ENCODE results near the gene SCOC.

- TF ChIP-seq REST (IDR thresholded peaks at IDR 0.05; ENCODE audit: borderline replicate concordance) (peak; percentile 42), CTCF (IDR thresholded peaks at IDR 0.05; ENCODE audit: poor library complexity, severe bottlenecking) (peak; percentile 27), POLR2AphosphoS5 (IDR thresholded peaks at IDR 0.05) (peak; percentile 91), MXI1 (conservative IDR thresholded peaks at IDR 0.05; ENCODE audit: poor library complexity, severe bottlenecking) (peak; percentile 70), RAD21 (conservative IDR thresholded peaks at IDR 0.05) (peak; percentile 26), SMC3 (conservative IDR thresholded peaks at IDR 0.05; ENCODE audit: poor library complexity) (peak; percentile 22), TAF1 (IDR thresholded peaks at IDR 0.05; ENCODE audit: low read depth) (peak; percentile 64), EZH2 (IDR thresholded peaks at IDR 0.05; ENCODE audit: borderline replicate concordance, insufficient read depth, low read length, poor library complexity, severe bottlenecking) (no peak)
Observed at GRCh38 chr4:140373328-140374129, at the start of gene SCOC.
